Mesendoderm (in vitro differentiated cells): ENCODE measurements around the gene OR10R2.
A peak's percentile ranks its signal among the peaks of the same experiment; 100 is the strongest.

Experiments used
- DNase-seq: peaks from one replicate; pipeline ENCODE4 v3.0.0; 2013
- H2AK5ac ChIP-seq: 2 replicates; pipeline ENCODE4 v1.6.1; 2013; ENCODE audit warnings: low read length, inconsistent platforms
- H2BK120ac ChIP-seq: 2 replicates; pipeline ENCODE4 v1.6.1; 2013; ENCODE audit warnings: low read depth, mild to moderate bottlenecking, low read length, moderate library complexity, mixed read lengths
- H2BK15ac ChIP-seq: replicated peaks from 2 replicates; pipeline ENCODE4 v1.6.1; 2013; ENCODE audit warnings: low read depth, mild to moderate bottlenecking, moderate library complexity
- H2BK5ac ChIP-seq: 2 replicates; pipeline ENCODE4 v1.6.1; 2013; ENCODE audit warnings: low read length, inconsistent platforms
- H3K18ac ChIP-seq: 2 replicates; pipeline ENCODE4 v1.6.1; 2013; ENCODE audit warnings: mild to moderate bottlenecking, low read length, mixed read lengths
- H3K23ac ChIP-seq: one replicate; pipeline ENCODE4 v1.6.1; 2013; ENCODE audit warnings: low read length
- H3K27ac ChIP-seq: 2 replicates; pipeline ENCODE4 v1.5.1; 2013; ENCODE audit warnings: low read depth, mild to moderate bottlenecking, inconsistent platforms, low read length, moderate library complexity
- H3K27me3 ChIP-seq: 2 replicates; pipeline ENCODE4 v1.6.1; 2013; ENCODE audit warnings: low read length, control low read depth, mild to moderate bottlenecking, inconsistent platforms; ENCODE audit not compliant: insufficient read depth, poor library complexity
- H3K36me3 ChIP-seq: 2 replicates; pipeline ENCODE4 v1.6.1; 2013; ENCODE audit warnings: low read length, inconsistent platforms; ENCODE audit not compliant: control insufficient read depth, insufficient read depth
- H3K4ac ChIP-seq: one replicate; pipeline ENCODE4 v1.6.1; 2013; ENCODE audit warnings: low read depth, mild to moderate bottlenecking, low read length, moderate library complexity
- H3K4me1 ChIP-seq: 2 replicates; pipeline ENCODE4 v1.6.1; 2013; ENCODE audit warnings: low read depth, low read length, inconsistent platforms; ENCODE audit not compliant: control insufficient read depth
- H3K4me2 ChIP-seq: 2 replicates; pipeline ENCODE4 v1.6.1; 2013; ENCODE audit warnings: low read length
- H3K4me3 ChIP-seq: 2 replicates; pipeline ENCODE4 v1.5.1; 2013; ENCODE audit warnings: mild to moderate bottlenecking, low read length
- H3K56ac ChIP-seq: one replicate; pipeline ENCODE4 v1.6.1; 2013; ENCODE audit warnings: low read length
- H3K79me1 ChIP-seq: 2 replicates; pipeline ENCODE4 v1.6.1; 2013; ENCODE audit warnings: low read length, inconsistent platforms
- H3K79me2 ChIP-seq: 2 replicates; pipeline ENCODE4 v1.6.1; 2013; ENCODE audit warnings: mild to moderate bottlenecking, low read length; ENCODE audit not compliant: control insufficient read depth, insufficient read depth
- H3K9ac ChIP-seq: 2 replicates; pipeline ENCODE4 v1.6.1; 2013; ENCODE audit warnings: low read length, inconsistent platforms
- H4K5ac ChIP-seq: one replicate; pipeline ENCODE4 v1.6.1; 2013; ENCODE audit warnings: low read length
- H4K8ac ChIP-seq: one replicate; pipeline ENCODE4 v1.6.1; 2013; ENCODE audit warnings: low read depth, mild to moderate bottlenecking, control low read depth, low read length, moderate library complexity
- WGBS: extraction: QIAGEN DNeasy Blood & Tissue Kit; methylation state at CpG from one replicate; pipeline ENCODE4 v1.1.7; 2013; ENCODE audit warnings: low lambda C conversion rate, missing lambda C conversion rate; ENCODE audit not compliant: insufficient coverage; ENCODE audit errors: extremely low coverage; 5-methylcytosine and 5-hydroxymethylcytosine counted together

OR10R2 gene

DNA sequence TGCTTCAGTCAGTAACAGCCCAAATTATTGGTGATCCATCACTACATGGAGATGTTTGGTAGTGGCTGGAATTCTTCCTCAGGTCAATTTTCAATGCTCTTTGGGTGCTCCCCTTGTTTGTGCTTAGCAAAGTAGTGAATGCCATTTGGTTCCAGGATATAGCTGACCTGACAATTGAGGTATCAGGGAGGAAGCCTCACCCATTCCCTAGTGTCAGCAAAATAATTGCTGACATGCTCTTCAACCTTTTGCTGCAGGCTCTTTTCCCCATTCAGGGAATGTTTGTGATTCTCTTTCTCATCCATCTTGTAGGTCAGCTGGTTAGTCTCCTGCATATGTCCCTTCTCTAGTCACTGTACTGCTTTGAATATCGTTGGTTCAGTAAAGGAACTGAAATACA lies 17.5 kb upstream of the OR10R2 start:
- Histone ChIP-seq H3K18ac (no peak overlapping the region), H2BK15ac (no peak overlapping the region), H3K23ac (no peak overlapping the region), H3K79me2 (no peaks in the 10 kb centered on the region), H2BK120ac (no peak overlapping the region), H2BK5ac (no peak overlapping the region), H3K36me3 (no peaks in the 10 kb centered on the region), H3K4me3 (no peak overlapping the region), H3K9ac (no peak overlapping the region), H3K27me3 (no peaks in the 10 kb centered on the region), H3K27ac (no peak overlapping the region), H2AK5ac (no peak overlapping the region), H3K56ac (no peak overlapping the region), H4K8ac (no peak overlapping the region), H4K5ac (no peak overlapping the region), H3K4me1 (no peaks in the 10 kb centered on the region), H3K4me2 (no peak overlapping the region), H3K4ac (no peak overlapping the region), H3K79me1 (no peaks in the 10 kb centered on the region)
- no CpG with 5 or more reads among the region's 1 CpG for WGBS
- DNase-seq: no peak

DNA sequence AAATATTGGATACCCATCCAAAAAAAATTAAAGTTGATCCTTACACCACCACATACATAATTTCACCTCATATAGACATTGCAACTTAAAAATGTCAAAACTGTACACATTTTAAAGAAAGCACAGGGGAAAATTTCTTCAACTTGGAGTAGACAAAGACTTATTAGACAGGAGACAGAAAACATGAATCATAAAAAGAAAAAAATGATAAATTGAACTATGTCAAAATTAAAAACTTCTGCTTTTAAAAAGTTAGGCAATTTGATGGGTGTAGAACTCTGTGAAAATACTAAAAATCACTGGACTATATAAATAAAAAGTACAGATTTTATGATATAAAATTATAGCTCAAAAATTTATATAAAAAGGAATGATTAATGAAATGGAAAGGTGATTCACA lies 14.8 kb upstream of the OR10R2 start:
- Histone ChIP-seq H2BK120ac (no peak overlapping the region), H3K9ac (no peak overlapping the region), H3K4me3 (no peak overlapping the region), H3K79me1 (no peaks in the 10 kb centered on the region), H3K4me1 (no peaks in the 10 kb centered on the region), H3K36me3 (no peaks in the 10 kb centered on the region), H3K18ac (no peak overlapping the region), H3K4ac (no peak overlapping the region), H2AK5ac (no peak overlapping the region), H3K79me2 (no peaks in the 10 kb centered on the region), H4K5ac (no peak overlapping the region), H3K56ac (no peak overlapping the region), H2BK5ac (no peak overlapping the region), H3K4me2 (no peak overlapping the region), H3K27me3 (no peaks in the 10 kb centered on the region), H3K23ac (no peak overlapping the region), H4K8ac (no peak overlapping the region), H3K27ac (no peak overlapping the region), H2BK15ac (no peak overlapping the region)
- no peak for DNase-seq

DNA sequence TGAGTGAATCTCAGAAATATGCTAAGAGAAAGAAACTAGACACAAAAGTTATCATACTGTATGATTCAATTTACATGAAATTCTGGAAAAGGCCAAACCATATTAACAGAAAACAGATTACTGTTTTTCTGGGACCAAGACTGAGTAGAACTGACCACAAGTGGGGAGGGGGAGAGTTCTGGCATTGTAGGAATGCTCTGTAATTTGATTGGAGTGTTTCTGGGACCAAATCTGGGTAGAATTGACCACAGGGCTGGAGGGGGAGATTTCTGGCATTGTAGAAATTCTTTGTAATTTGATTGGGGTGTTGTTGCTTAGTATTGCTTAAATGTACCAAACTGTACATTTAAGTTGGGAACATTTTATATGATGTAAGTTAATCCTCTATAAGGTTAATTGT lies 13.8 kb upstream of the OR10R2 start:
- Histone ChIP-seq H3K4me2 (no peak overlapping the region), H2BK15ac (no peak overlapping the region), H3K4me3 (no peak overlapping the region), H2BK5ac (no peak overlapping the region), H3K79me2 (no peaks in the 10 kb centered on the region), H3K4ac (no peak overlapping the region), H3K27me3 (no peaks in the 10 kb centered on the region), H3K27ac (no peak overlapping the region), H3K9ac (no peak overlapping the region), H3K18ac (no peak overlapping the region), H3K4me1 (no peaks in the 10 kb centered on the region), H2AK5ac (no peak overlapping the region), H4K8ac (no peak overlapping the region), H3K79me1 (no peaks in the 10 kb centered on the region), H3K36me3 (no peaks in the 10 kb centered on the region), H4K5ac (no peak overlapping the region), H3K23ac (no peak overlapping the region), H2BK120ac (no peak overlapping the region), H3K56ac (no peak overlapping the region)
- DNase-seq: peak; percentile 5

DNA sequence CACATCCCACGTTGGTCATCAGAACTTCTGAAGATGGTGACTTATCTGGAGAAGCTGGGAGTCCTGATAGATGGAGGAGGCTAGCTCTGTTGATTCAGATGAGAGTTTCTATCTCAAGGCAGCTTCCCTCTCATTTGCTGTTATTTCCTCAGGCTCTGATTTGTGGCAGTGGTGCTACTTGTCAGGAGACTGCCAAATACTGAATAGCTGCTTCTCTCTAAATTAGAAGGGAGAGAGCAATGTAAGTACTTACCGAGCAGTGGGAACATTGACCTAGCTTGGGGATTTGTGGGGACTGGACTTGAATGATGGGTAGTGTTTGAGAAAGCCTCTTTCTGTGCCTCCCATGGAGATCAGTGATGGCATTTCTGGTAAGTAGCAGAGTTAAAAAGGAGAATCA lies 10.5 kb upstream of the OR10R2 start, which contains the start of gene OR10K1:
Gene OR10K1, plus strand, starts transcription at position 301 of the 400 bp plus-strand sequence. CDS start 3,728 bp downstream, outside the sequence.
- Histone ChIP-seq H4K8ac (no peak within 1 kb of the TSS), H3K9ac (no peak within 1 kb of the TSS), H3K18ac (no peak within 1 kb of the TSS), H3K4ac (no peak within 1 kb of the TSS), H2BK120ac (no peak within 1 kb of the TSS), H3K4me2 (no peak within 1 kb of the TSS), H3K4me1 (no peaks in the 10 kb centered on the region), H3K36me3 (no peaks in the 10 kb centered on the region), H3K27ac (no peak within 1 kb of the TSS), H2BK15ac (no peak within 1 kb of the TSS), H2BK5ac (no peak within 1 kb of the TSS), H2AK5ac (no peak within 1 kb of the TSS), H4K5ac (no peak within 1 kb of the TSS), H3K56ac (no peak within 1 kb of the TSS), H3K27me3 (no peaks in the 10 kb centered on the region), H3K79me2 (no peaks in the 10 kb centered on the region), H3K4me3 (no peak within 1 kb of the TSS), H3K23ac (no peak within 1 kb of the TSS), H3K79me1 (no peaks in the 10 kb centered on the region)
- no peak for DNase-seq
- no CpG with 5 or more reads among the region's 2 CpGs for WGBS

DNA sequence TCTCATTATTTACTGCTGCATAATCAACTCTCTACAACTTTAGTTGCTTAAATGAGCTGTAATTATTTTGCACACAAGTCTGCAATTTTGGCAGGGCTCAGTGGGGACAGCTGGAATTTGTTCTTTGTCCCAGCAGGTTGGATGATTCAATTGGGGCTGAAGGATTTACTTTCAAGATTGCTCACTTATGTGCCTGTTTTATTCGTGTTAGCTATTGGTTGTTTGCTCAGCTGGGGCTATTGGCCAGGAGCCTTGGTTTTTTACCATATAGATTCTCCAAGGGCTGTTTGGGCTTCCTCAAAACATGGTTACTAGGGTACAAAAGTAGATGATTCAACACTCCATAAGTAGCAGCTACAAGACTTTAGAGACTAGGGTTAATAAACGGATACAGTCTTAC lies 13.4 kb downstream of the OR10R2 start:
- no CpG with 5 or more reads among the region's 2 CpGs for WGBS
- Histone ChIP-seq H2BK5ac (no peak overlapping the region), H3K4ac (no peak overlapping the region), H3K36me3 (no peaks in the 10 kb centered on the region), H2AK5ac (no peak overlapping the region), H3K23ac (no peak overlapping the region), H3K4me2 (no peak overlapping the region), H3K4me3 (no peak overlapping the region), H4K5ac (no peak overlapping the region), H3K27me3 (no peaks in the 10 kb centered on the region), H2BK120ac (no peak overlapping the region), H4K8ac (no peak overlapping the region), H3K79me2 (no peaks in the 10 kb centered on the region), H3K18ac (no peak overlapping the region), H3K27ac (no peak overlapping the region), H2BK15ac (no peak overlapping the region), H3K56ac (no peak overlapping the region), H3K9ac (no peak overlapping the region), H3K79me1 (no peaks in the 10 kb centered on the region), H3K4me1 (no peaks in the 10 kb centered on the region)
- DNase-seq: no peak

DNA sequence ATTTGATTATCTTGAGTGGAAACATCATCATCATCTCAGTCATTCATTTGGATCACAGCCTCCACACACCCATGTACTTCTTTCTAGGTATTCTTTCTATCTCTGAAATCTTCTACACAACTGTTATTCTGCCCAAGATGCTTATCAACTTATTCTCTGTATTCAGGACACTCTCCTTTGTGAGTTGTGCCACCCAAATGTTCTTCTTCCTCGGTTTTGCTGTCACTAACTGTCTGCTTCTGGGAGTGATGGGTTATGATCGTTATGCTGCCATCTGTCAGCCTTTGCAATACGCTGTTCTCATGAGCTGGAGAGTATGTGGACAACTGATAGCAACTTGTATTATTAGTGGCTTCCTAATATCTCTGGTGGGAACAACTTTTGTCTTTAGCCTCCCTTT lies 19.3 kb downstream of the OR10R2 start:
- no peak overlapping the region for H3K4me3 ChIP-seq
- H3K27me3 ChIP-seq: no peaks in the 10 kb centered on the region
- no peak overlapping the region for H3K56ac ChIP-seq
- WGBS: no CpG with 5 or more reads among the region's 3 CpGs
- H3K23ac ChIP-seq: no peak overlapping the region
- no peaks in the 10 kb centered on the region for H3K4me1 ChIP-seq
- DNase-seq: no peak
- no peak overlapping the region for H2BK5ac ChIP-seq
- no peak overlapping the region for H4K8ac ChIP-seq
- H3K36me3 ChIP-seq: no peaks in the 10 kb centered on the region
- H3K79me2 ChIP-seq: no peaks in the 10 kb centered on the region
- H2BK15ac ChIP-seq: no peak overlapping the region
- H3K4ac ChIP-seq: no peak overlapping the region
- H3K79me1 ChIP-seq: no peaks in the 10 kb centered on the region
- no peak overlapping the region for H3K27ac ChIP-seq
- no peak overlapping the region for H3K4me2 ChIP-seq
- H2AK5ac ChIP-seq: no peak overlapping the region
- H2BK120ac ChIP-seq: no peak overlapping the region
- no peak overlapping the region for H3K18ac ChIP-seq
- no peak overlapping the region for H4K5ac ChIP-seq
- no peak overlapping the region for H3K9ac ChIP-seq
